Coronary artery (tissue), 2 donors: ENCODE results near the gene TAF6L.

Experiments used
- DNase-seq: peaks from one replicate; pipeline ENCODE4 v3.0.0-alpha.2; 2017; ENCODE audit warnings: low spot score
- H3K27ac ChIP-seq, 2 donors: fragments of 200-600 bp; sonication (generic); one replicate each; pipeline ENCODE4 v1.5.1; 2016 to 2019
- H3K4me3 ChIP-seq: fragments of 200-600 bp; sonication (generic); 2 replicates; pipeline ENCODE4 v1.5.1; 2016; ENCODE audit warnings: mild to moderate bottlenecking, moderate library complexity
- TF ChIP-seq, protein P1 (sequence below): fragments of 200-600 bp; sonication (generic); IDR thresholded peaks from one replicate; pipeline ENCODE4 v1.5.1; 2019; ENCODE audit warnings: antibody characterized with exemption

Gene TAF6L

DNA sequence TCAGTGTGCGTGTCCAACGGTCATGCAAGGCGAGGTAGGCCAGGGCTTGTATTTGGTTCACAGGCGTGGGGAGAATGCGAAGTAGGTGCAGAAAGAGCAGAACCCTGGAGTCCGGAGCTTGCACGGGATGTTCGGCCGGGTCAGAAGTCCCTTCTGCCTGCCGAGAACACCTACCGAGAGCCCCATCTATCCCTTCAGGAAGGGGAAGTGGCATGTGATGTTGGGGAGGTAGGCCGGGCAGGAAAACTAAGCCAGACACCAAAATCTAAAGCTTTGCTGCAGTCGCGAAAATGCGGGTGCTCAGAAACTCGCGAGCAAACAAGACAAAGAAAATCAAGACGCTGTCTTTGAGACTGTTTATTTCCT lies 435 bp upstream of the TAF6L start:
- TF ChIP-seq, protein P1, sequence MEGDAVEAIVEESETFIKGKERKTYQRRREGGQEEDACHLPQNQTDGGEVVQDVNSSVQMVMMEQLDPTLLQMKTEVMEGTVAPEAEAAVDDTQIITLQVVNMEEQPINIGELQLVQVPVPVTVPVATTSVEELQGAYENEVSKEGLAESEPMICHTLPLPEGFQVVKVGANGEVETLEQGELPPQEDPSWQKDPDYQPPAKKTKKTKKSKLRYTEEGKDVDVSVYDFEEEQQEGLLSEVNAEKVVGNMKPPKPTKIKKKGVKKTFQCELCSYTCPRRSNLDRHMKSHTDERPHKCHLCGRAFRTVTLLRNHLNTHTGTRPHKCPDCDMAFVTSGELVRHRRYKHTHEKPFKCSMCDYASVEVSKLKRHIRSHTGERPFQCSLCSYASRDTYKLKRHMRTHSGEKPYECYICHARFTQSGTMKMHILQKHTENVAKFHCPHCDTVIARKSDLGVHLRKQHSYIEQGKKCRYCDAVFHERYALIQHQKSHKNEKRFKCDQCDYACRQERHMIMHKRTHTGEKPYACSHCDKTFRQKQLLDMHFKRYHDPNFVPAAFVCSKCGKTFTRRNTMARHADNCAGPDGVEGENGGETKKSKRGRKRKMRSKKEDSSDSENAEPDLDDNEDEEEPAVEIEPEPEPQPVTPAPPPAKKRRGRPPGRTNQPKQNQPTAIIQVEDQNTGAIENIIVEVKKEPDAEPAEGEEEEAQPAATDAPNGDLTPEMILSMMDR = no peak
- peak overlapping the region; percentile 93 to 98 for H3K27ac ChIP-seq
- no peak for DNase-seq
- peak overlapping the region; percentile 82 for H3K4me3 ChIP-seq

DNA sequence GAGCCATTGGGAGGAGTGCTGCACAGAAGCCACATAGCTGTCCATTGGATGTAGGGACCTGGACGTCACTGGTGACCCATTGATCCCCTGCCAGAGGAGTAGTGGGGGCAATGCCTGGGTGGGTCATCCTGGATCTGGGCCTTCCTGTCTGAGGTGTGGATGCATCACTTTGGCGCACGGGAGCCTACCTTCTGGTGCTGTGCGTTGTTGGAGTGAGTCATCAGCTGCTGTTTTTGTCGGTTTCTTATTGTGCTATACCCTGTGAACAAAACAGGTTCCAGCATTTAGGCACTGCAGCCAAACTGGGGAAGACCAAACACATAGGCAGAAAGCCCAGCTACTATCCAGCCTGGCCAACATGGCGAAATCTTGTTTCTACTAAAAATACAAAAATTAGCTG lies 3.2 kb downstream of the TAF6L start:
- H3K4me3 ChIP-seq = no peak overlapping the region

DNA sequence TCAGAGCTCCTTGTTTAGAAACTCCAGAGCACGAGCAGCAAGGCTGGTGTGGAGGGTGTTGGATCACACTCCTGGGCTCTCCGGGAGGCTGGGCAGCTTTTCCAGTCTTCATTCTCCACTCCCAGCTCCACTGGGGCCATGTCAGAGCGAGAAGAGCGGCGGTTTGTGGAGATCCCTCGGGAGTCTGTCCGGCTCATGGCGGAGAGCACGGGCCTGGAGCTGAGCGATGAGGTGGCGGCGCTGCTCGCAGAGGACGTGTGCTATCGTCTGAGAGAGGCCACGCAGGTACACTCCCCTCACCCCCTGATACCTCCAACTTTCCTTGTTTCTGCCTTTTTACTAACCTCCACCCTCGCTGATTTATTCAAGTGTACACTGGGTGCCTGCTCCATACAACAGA lies 4.5 kb downstream of the TAF6L start:
- H3K4me3 ChIP-seq = no peak overlapping the region
- DNase-seq = no peak
- TF ChIP-seq, protein P1 = no peak
- no peak overlapping the region for H3K27ac ChIP-seq

More for the DNA sequence above, 3.2 kb downstream of the TAF6L start:
- TF ChIP-seq, protein P1 = no peak
- DNase-seq = no peak
- H3K27ac ChIP-seq = no peak overlapping the region

DNA sequence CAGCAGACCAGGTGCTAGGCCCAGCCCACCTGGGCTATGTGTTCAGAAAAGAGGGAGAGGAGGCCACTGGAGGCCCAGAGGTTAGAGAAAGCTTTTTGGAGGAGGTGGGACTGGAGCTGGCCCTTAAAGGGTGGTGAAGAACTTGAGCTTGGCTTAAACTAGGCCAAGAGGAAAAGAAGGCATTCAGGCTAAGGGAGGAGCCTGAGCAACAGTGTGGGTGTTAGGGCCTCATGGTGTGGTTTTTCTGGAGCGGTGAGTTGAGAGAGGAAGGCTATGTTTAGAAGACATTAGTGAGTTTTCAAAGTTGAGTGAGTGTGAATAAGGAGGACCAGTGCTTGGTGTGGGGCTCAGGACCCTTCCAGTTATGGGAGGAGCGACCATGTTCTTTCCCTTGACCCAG lies 6.2 kb downstream of the TAF6L start:
- DNase-seq = no peak

DNA sequence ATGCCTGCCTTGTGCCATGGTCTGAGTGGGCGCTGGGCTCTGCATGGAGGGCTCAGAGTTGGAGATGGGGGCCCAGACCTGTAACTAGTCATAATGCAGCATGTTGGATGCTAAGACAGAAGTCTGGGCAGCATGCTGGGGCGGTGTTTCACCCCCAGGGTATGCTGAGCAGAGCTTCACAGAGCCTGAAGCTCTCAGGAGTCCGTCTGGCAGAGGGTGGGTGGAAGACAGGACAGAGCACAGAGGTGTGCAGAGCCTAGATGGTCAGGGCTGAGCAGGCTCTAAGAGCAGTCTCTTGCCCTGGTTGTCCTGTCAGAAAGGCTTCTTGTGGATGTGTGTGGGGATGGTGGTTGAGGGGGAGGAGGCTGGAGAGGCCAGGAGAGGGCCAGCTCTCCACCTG lies 7.2 kb downstream of the TAF6L start:
- TF ChIP-seq, protein P1 = no peak
- no peak overlapping the region for H3K27ac ChIP-seq
- H3K4me3 ChIP-seq = no peak overlapping the region

More for the DNA sequence above, 6.2 kb downstream of the TAF6L start:
- no peak overlapping the region for H3K27ac ChIP-seq
- no peak overlapping the region for H3K4me3 ChIP-seq
- TF ChIP-seq, protein P1 = no peak

DNA sequence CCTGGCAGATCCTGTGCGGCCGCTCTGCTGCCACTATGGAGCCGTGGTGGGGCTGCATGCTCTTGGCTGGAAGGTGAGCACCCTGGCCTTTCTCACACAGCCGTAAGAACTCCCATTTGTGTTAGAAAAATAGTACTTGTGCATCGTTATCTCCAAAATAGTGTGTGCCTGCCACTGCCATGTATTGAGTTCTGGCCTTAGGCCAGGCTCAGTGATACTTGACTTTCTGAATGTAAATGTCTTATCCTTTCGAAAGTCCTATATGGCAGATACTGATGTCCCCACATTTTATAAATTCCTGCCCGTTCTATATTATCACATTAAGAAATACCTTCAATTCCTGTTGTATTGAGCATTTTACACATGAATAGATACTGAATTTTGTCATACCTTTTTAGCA lies 11.6 kb downstream of the TAF6L start:
- H3K27ac ChIP-seq = no peak overlapping the region
- DNase-seq = no peak
- TF ChIP-seq, protein P1 = no peak
- no peak overlapping the region for H3K4me3 ChIP-seq

More for the DNA sequence above, 7.2 kb downstream of the TAF6L start:
- no peak for DNase-seq

DNA sequence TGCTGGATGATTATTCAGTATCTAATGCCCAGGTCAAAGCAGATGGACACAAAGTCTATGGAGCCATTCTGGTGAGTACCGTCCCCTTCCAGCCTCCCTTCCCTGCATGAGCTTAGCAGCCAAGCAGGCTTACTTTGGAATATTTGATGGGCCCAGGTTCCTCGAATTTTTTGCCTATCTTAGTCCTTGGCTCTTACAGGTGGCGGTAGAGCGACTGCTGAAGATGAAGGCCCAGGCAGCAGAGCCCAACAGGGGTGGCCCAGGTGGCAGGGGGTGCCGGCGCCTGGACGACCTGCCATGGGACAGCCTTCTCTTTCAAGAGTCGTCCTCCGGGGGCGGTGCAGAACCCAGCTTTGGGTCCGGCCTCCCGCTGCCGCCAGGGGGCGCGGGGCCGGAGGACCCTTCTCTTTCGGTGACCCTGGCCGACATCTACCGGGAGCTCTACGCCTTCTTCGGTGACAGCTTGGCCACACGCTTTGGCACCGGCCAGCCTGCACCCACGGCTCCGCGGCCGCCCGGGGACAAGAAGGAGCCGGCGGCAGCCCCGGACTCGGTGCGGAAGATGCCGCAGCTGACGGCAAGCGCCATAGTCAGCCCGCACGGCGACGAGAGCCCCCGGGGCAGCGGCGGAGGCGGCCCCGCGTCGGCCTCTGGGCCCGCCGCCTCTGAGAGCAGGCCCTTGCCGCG lies 15.3 kb downstream of the TAF6L start:
- DNase-seq = peak; percentile 92
- Histone ChIP-seq H3K27ac (peak overlapping the region; percentile 91 to 99), H3K4me3 (peak overlapping the region; percentile 98)
- TF ChIP-seq, protein P1 = peak; percentile 93
